Smooth muscle cell (in vitro differentiated cells): Measurements from ENCODE around the gene PABPC1L2B. TPM values are rescaled to one million over a fixed set of nuclear protein-coding genes. Genes with fewer than 3 reads are reported as not detected.
"Not testable (repeated sequence)": the region's sequence is repeated elsewhere in the genome, so short reads cannot be mapped to it uniquely, and the experiment has no call there.

Experiments
- DNase-seq: peaks from one replicate; lab custom pipeline; 2025; ENCODE audit not compliant: unreplicated experiment; lab: John Stamatoyannopoulos, UW
- H2AFZ ChIP-seq: fragments of 200-600 bp; sonication (generic); 2 replicates; pipeline ENCODE4 v1.6.0; 2016; ENCODE audit warnings: antibody characterized with exemption, low read depth, mild to moderate bottlenecking
- H3F3A ChIP-seq: fragments of 200-600 bp; sonication (generic); 2 replicates; pipeline ENCODE4 v1.6.0; 2017; ENCODE audit warnings: antibody characterized with exemption, low read depth
- H3K27ac ChIP-seq: fragments of 200-600 bp; sonication (generic); 2 replicates; pipeline ENCODE4 v1.5.1; 2016; ENCODE audit warnings: low read depth, mild to moderate bottlenecking
- H3K27me3 ChIP-seq: fragments of 200-600 bp; sonication (generic); 2 replicates; pipeline ENCODE4 v1.6.1; 2016; ENCODE audit warnings: low read depth, mild to moderate bottlenecking
- H3K36me3 ChIP-seq: fragments of 200-600 bp; sonication (generic); 2 replicates; pipeline ENCODE4 v1.5.1; 2016; ENCODE audit warnings: low read depth
- H3K4me1 ChIP-seq: fragments of 200-600 bp; sonication (generic); 2 replicates; pipeline ENCODE4 v1.5.1; 2016; ENCODE audit warnings: low read depth
- H3K4me2 ChIP-seq: fragments of 200-600 bp; sonication (generic); 2 replicates; pipeline ENCODE4 v1.6.0; 2016; ENCODE audit warnings: mild to moderate bottlenecking
- H3K4me3 ChIP-seq: fragments of 200-600 bp; sonication (generic); 2 replicates; pipeline ENCODE4 v1.5.1; 2016; ENCODE audit warnings: mild to moderate bottlenecking
- H3K79me2 ChIP-seq: fragments of 200-600 bp; sonication (generic); 2 replicates; pipeline ENCODE4 v1.6.0; 2016; ENCODE audit warnings: low read depth, mild to moderate bottlenecking
- H3K9ac ChIP-seq: fragments of 200-600 bp; sonication (generic); 2 replicates; pipeline ENCODE4 v1.6.0; 2016; ENCODE audit warnings: low read depth
- H3K9me3 ChIP-seq: fragments of 200-600 bp; sonication (generic); replicated peaks from 2 replicates; pipeline ENCODE4 v1.5.1; 2016; ENCODE audit warnings: low read depth
- H4K20me1 ChIP-seq: fragments of 200-600 bp; sonication (generic); 2 replicates; pipeline ENCODE4 v1.6.0; 2016; ENCODE audit warnings: low read depth
- CTCF ChIP-seq: fragments of 200-600 bp; sonication (generic); IDR thresholded peaks from 2 replicates; pipeline ENCODE4 v1.5.1; 2017; ENCODE audit warnings: borderline replicate concordance, mild to moderate bottlenecking, antibody characterized with exemption; ENCODE audit not compliant: insufficient read depth, poor library complexity, severe bottlenecking
- WGBS: methylation state at CpG from one replicate; pipeline ENCODE4 v1.1.7; 2016; ENCODE audit warnings: low lambda C conversion rate; 5-methylcytosine and 5-hydroxymethylcytosine counted together
- polyA plus RNA-seq: library from polyadenylated mRNA; unstranded; fragments of >200 nt; fragmentation: Nextera tagmentation; extraction: Ambion mirVana; gene quantifications from 2 replicates; pipeline ENCODE4 v1.2.1, GENCODE V29; 2016
- total RNA-seq: library from RNA; depleted of rRNA; stranded (reverse); fragments of >200 nt; gene quantifications from 2 replicates; pipeline ENCODE4 v1.2.3, GENCODE V29; 2014

The PABPC1L2B gene
- total and polyA plus RNA-seq, 2 experiments from 2014 or later: not detected

- WGBS: 92% methylated on average over 29 of the region's 30 CpGs
- no peaks in the 10 kb centered on the region for H3K36me3 ChIP-seq
Observed at GRCh38 chrX:73021361-73022092, 18.8 kb downstream of the PABPC1L2B start.

DNA sequence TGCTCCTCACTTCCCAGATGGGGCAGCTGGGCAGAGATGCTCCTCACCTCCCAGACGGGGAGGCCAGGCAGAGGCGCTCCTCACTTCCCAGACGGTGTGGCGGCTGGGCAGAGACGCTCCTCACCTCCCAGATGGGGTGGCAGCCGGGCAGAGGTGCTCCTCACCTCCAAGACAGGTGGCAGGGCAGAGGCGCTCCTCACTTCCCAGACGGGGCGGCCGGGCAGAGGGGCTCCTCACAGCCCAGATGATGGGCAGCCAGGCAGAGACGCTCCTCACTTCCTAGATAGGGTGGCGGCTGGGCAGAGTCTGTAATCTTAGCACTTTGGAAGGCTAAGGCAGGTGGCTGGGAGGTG is 19.3 kb downstream of the PABPC1L2B start:
- not testable (repeated sequence) for H3K36me3 ChIP-seq, H3K27me3 ChIP-seq, H4K20me1 ChIP-seq, DNase-seq, H3K9me3 ChIP-seq, H3K27ac ChIP-seq, H2AFZ ChIP-seq, H3K4me2 ChIP-seq, H3K79me2 ChIP-seq, H3K4me3 ChIP-seq, H3K9ac ChIP-seq, H3K4me1 ChIP-seq, H3F3A ChIP-seq
- WGBS: 93% methylated on average over 12 of the region's 12 CpGs

More at GRCh38 chrX:73021361-73022092, 18.8 kb downstream of the PABPC1L2B start:
- H3K79me2 ChIP-seq: no peaks in the 10 kb centered on the region
- no peak overlapping the region for H3K4me3 ChIP-seq
- peaks cover 6% of the 10 kb centered on the region for H3K9me3 ChIP-seq
- H3K4me2 ChIP-seq: no peak overlapping the region
- H3K27ac ChIP-seq: no peak overlapping the region
- H4K20me1 ChIP-seq: no peaks in the 10 kb centered on the region
- H3K4me1 ChIP-seq: no peaks in the 10 kb centered on the region
- no peak for TF ChIP-seq CTCF
- no peak for DNase-seq
- H3K27me3 ChIP-seq: no peaks in the 10 kb centered on the region
- H3K9ac ChIP-seq: no peak overlapping the region
- H2AFZ ChIP-seq: no peak overlapping the region
- H3F3A ChIP-seq: no peaks in the 10 kb centered on the region

DNA sequence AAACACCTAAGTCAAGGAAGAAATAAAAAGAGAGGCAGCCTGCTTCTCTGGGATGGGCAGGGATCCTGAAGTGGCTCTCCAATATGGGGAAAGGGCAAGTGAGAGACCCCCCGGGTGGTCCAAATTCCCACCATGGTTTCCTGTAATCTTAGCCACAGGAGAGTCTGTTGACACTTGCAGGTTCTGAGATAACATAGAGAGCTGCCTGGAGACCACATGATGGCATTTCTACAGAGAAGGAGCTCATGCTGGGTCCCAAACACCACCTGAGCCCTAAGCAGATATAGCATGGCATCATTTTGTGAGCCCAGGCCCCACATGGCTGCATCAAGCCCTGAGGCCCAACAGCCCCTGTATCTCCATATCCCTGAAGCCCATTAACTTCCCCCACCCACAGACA is 26.1 kb downstream of the PABPC1L2B start:
- Histone ChIP-seq H3K9me3 (peaks cover 3% of the 10 kb centered on the region), H3K36me3 (no peaks in the 10 kb centered on the region), H3K9ac (no peak overlapping the region), H3K4me2 (no peak overlapping the region), H2AFZ (no peak overlapping the region), H3K4me1 (no peaks in the 10 kb centered on the region), H3K27ac (no peak overlapping the region), H3F3A (no peaks in the 10 kb centered on the region), H3K79me2 (no peaks in the 10 kb centered on the region), H3K27me3 (no peaks in the 10 kb centered on the region), H4K20me1 (no peaks in the 10 kb centered on the region), H3K4me3 (no peak overlapping the region)
- 13% methylated on average over 1 of the region's 1 CpG for WGBS
- no peak for TF ChIP-seq CTCF
- no peak for DNase-seq

Other genes with a start within 250 kb of the PABPC1L2B start
- gene DMRTC1B, start 226.0 kb upstream of the PABPC1L2B start, total RNA-seq: not detected in 2 replicates
- 0.11 TPM in 1 of 2 replicates, not detected in the other for gene DMRTC1B, start 226.0 kb upstream of the PABPC1L2B start, polyA plus RNA-seq
- not detected in 2 replicates for gene FAM236B, start 220.3 kb upstream of the PABPC1L2B start, total RNA-seq
- not detected in 2 replicates for gene FAM236B, start 220.3 kb upstream of the PABPC1L2B start, polyA plus RNA-seq
- not detected in 2 replicates for gene FAM236D, start 194.7 kb upstream of the PABPC1L2B start, total RNA-seq
- gene FAM236D, start 194.7 kb upstream of the PABPC1L2B start, polyA plus RNA-seq: not detected in 2 replicates
- gene FAM236C, start 90.3 kb upstream of the PABPC1L2B start, total RNA-seq: not detected in 2 replicates
- gene FAM236C, start 90.3 kb upstream of the PABPC1L2B start, polyA plus RNA-seq: not detected in 2 replicates
- gene FAM236A, start 64.7 kb upstream of the PABPC1L2B start, total RNA-seq: not detected in 2 replicates
- not detected in 2 replicates for gene FAM236A, start 64.7 kb upstream of the PABPC1L2B start, polyA plus RNA-seq
- gene DMRTC1, start 59.1 kb upstream of the PABPC1L2B start, total RNA-seq: not detected in 2 replicates
- 0.55 TPM in 1 of 2 replicates, not detected in the other for gene DMRTC1, start 59.1 kb upstream of the PABPC1L2B start, polyA plus RNA-seq
- gene PABPC1L2A, start 76.6 kb downstream of the PABPC1L2B start, total RNA-seq: not detected in 2 replicates
- not detected in 2 replicates for gene PABPC1L2A, start 76.6 kb downstream of the PABPC1L2B start, polyA plus RNA-seq
- gene NAP1L2, start 211.9 kb downstream of the PABPC1L2B start, total RNA-seq: 0.27 and 1.9 TPM in 2 replicates
- 0.07 and 0.23 TPM in 2 replicates for gene NAP1L2, start 211.9 kb downstream of the PABPC1L2B start, polyA plus RNA-seq